Measurements from ENCODE around the gene DUS2. TPM values are rescaled to one million over a fixed set of nuclear protein-coding genes. Genes with fewer than 3 reads are reported as not detected.

DUS2 gene
- total and polyA plus RNA-seq, 9 of the 15 experiments (the other 6 are each of a cell fraction or from before 2014, with no cell fraction given), result 5.8 to 22.5 (median 20.6) TPM

DNA sequence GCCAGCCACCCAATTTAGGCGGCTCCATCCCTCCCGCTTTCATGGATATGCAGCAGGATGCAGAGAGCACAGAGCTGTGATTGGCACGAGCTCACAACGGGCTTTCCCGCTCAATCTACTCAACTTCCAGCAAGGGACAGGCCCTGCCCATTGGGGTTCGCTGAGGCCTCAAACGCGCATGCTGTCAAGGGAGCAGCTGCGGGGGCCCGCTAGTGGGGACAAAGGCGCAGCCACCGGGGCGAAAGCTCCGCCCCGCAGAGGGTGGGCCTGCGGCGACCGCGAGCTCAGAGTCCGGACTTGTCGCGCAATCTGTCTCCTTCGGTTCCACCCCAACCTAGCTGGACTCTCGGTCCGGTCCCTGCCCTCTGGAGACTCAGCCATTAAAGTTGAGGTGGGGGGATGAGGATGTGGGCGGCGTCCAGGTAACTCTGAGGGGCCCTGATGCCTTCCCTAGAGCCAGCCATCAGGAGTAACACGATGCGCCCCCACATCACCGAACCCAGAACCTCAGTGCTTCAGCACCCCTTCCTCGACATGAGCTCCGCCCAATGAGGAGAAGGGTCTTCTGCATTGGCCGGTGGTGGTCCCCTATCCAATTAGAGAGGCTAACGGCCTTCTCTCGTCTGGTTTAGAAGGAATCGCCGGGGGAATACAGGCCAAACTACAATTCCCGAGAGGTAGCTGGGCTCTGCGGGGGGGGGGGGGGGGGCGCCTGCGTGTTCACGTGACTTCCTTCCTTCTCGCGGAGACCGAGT, 61.6 kb downstream of the DUS2 start (continued):
- TF ChIP-seq, protein P1, sequence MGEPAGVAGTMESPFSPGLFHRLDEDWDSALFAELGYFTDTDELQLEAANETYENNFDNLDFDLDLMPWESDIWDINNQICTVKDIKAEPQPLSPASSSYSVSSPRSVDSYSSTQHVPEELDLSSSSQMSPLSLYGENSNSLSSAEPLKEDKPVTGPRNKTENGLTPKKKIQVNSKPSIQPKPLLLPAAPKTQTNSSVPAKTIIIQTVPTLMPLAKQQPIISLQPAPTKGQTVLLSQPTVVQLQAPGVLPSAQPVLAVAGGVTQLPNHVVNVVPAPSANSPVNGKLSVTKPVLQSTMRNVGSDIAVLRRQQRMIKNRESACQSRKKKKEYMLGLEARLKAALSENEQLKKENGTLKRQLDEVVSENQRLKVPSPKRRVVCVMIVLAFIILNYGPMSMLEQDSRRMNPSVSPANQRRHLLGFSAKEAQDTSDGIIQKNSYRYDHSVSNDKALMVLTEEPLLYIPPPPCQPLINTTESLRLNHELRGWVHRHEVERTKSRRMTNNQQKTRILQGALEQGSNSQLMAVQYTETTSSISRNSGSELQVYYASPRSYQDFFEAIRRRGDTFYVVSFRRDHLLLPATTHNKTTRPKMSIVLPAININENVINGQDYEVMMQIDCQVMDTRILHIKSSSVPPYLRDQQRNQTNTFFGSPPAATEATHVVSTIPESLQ (CRISPR knock-in tag; IDR thresholded peaks at IDR 0.05), result peak; percentile 86; the same call in 1 of the 2 replicates
- TF ChIP-seq, protein P2, sequence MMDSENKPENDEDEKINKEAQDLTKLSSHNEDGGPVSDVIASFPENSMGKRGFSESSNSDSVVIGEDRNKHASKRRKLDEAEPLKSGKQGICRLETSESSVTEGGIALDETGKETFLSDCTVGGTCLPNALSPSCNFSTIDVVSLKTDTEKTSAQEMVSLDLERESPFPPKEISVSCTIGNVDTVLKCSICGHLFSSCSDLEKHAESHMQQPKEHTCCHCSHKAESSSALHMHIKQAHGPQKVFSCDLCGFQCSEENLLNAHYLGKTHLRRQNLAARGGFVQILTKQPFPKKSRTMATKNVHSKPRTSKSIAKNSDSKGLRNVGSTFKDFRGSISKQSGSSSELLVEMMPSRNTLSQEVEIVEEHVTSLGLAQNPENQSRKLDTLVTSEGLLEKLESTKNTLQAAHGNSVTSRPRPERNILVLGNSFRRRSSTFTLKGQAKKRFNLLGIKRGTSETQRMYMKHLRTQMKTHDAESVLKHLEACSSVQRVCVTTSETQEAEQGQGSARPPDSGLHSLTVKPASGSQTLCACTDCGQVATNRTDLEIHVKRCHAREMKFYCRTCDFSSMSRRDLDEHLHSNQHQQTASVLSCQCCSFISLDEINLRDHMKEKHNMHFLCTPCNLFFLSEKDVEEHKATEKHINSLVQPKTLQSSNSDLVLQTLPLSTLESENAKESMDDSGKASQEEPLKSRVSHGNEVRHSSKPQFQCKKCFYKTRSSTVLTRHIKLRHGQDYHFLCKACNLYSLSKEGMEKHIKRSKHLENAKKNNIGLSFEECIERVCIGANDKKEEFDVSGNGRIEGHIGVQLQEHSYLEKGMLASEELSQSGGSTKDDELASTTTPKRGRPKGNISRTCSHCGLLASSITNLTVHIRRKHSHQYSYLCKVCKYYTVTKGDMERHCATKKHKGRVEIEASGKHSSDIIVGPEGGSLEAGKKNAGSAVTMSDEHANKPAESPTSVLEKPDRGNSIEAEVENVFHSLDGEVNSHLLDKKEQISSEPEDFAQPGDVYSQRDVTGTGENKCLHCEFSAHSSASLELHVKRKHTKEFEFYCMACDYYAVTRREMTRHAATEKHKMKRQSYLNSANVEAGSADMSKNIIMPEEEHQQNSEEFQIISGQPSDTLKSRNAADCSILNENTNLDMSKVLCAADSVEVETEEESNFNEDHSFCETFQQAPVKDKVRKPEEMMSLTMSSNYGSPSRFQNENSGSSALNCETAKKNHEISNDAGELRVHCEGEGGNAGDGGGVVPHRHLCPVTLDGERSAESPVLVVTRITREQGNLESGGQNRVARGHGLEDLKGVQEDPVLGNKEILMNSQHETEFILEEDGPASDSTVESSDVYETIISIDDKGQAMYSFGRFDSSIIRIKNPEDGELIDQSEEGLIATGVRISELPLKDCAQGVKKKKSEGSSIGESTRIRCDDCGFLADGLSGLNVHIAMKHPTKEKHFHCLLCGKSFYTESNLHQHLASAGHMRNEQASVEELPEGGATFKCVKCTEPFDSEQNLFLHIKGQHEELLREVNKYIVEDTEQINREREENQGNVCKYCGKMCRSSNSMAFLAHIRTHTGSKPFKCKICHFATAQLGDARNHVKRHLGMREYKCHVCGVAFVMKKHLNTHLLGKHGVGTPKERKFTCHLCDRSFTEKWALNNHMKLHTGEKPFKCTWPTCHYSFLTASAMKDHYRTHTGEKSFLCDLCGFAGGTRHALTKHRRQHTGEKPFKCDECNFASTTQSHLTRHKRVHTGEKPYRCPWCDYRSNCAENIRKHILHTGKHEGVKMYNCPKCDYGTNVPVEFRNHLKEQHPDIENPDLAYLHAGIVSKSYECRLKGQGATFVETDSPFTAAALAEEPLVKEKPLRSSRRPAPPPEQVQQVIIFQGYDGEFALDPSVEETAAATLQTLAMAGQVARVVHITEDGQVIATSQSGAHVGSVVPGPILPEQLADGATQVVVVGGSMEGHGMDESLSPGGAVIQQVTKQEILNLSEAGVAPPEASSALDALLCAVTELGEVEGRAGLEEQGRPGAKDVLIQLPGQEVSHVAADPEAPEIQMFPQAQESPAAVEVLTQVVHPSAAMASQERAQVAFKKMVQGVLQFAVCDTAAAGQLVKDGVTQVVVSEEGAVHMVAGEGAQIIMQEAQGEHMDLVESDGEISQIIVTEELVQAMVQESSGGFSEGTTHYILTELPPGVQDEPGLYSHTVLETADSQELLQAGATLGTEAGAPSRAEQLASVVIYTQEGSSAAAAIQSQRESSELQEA (IDR thresholded peaks at IDR 0.05; ENCODE audit: low read depth), result no peak
- peak; percentile 35; the same call in 1 of the 2 replicates for TF ChIP-seq ZKSCAN1 (IDR thresholded peaks at IDR 0.05; ENCODE audit: low read depth, low read length)
- no peak for TF ChIP-seq NFE2L1 (tag; IDR thresholded peaks at IDR 0.05; ENCODE audit: borderline replicate concordance, low read depth)
- no peak for TF ChIP-seq ZNF57 (CRISPR knock-in tag; IDR thresholded peaks at IDR 0.05)
- TF ChIP-seq ATF1 (CRISPR knock-in tag; IDR thresholded peaks at IDR 0.05), result no peak
- TF ChIP-seq ATF1 (tag; IDR thresholded peaks at IDR 0.05), result peak; percentile 65
- TF ChIP-seq, protein P3, sequence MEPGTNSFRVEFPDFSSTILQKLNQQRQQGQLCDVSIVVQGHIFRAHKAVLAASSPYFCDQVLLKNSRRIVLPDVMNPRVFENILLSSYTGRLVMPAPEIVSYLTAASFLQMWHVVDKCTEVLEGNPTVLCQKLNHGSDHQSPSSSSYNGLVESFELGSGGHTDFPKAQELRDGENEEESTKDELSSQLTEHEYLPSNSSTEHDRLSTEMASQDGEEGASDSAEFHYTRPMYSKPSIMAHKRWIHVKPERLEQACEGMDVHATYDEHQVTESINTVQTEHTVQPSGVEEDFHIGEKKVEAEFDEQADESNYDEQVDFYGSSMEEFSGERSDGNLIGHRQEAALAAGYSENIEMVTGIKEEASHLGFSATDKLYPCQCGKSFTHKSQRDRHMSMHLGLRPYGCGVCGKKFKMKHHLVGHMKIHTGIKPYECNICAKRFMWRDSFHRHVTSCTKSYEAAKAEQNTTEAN (CRISPR knock-in tag; IDR thresholded peaks at IDR 0.05), result no peak
- no peak for TF ChIP-seq CCAR2 (IDR thresholded peaks at IDR 0.05; ENCODE audit: low read depth, low read length)
- no peak for TF ChIP-seq TGIF2 (CRISPR knock-in tag; IDR thresholded peaks at IDR 0.05)
- TF ChIP-seq GABPA (tag; conservative IDR thresholded peaks at IDR 0.05; ENCODE audit: low read depth), result peak; percentile 79
- no peak for TF ChIP-seq HDAC3 (IDR thresholded peaks at IDR 0.05; ENCODE audit: borderline replicate concordance, partially characterized antibody)
- TF ChIP-seq ARNT (IDR thresholded peaks at IDR 0.05), result no peak
- TF ChIP-seq HNRNPH1 (optimal IDR thresholded peaks at IDR 0.05; ENCODE audit: low read depth, low read length), result no peak
- 0 out of 2 replicates have a peak, but pooled peaks have one; percentile 7 for TF ChIP-seq NCOA1 (IDR thresholded peaks at IDR 0.05; ENCODE audit: low read depth)
- TF ChIP-seq RFX7 (CRISPR knock-in tag; IDR thresholded peaks at IDR 0.05), result no peak
- TF ChIP-seq ZNF561 (CRISPR knock-in tag; conservative IDR thresholded peaks at IDR 0.05), result 0 out of 2 replicates have a peak, but pooled peaks have one; percentile 5
